Lower leg skin (tissue), 4 donors: Measurements from ENCODE around the gene NR4A2. TPM values are rescaled to one million over a fixed set of nuclear protein-coding genes. Genes with fewer than 3 reads are reported as not detected.

Experiments used
- DNase-seq, 2 donors: peaks; one replicate each; pipeline ENCODE4 v3.0.0-alpha.2; 2019; ENCODE audit warnings: low spot score in 2 of 2
- H3K4me3 ChIP-seq: fragments of 200-600 bp; sonication (generic); 2 replicates; pipeline ENCODE4 v1.5.1; 2017; ENCODE audit warnings: mild to moderate bottlenecking, low read depth; ENCODE audit not compliant: poor library complexity, severe bottlenecking
- POLR2A ChIP-seq, 2 donors: fragments of 450-650 bp; IDR thresholded peaks; one replicate each; pipeline ENCODE4 v1.6.1; 2016 to 2017; ENCODE audit warnings: antibody characterized with exemption in 2 of 2, mild to moderate bottlenecking in 1 of 2, moderate library complexity in 1 of 2
- WGBS, 2 donors: methylation state at CpG; one replicate each; pipeline ENCODE4 v1.1.5; 2018; 5-methylcytosine and 5-hydroxymethylcytosine counted together
- intact Hi-C: fragments of 100-400 bp; cut with DNase I; formaldehyde crosslinking; loops from one replicate; pipeline ENCODE4 v1.15.0; 2023; ENCODE audit warnings: low total_unique reads
- total RNA-seq, 4 donors: library from RNA; depleted of rRNA; stranded (reverse); fragments of >200 nt; gene quantifications; one replicate each; pipeline ENCODE4 v1.1.0, GENCODE V29; 2016
- TF ChIP-seq, protein P1 (sequence below), 3 donors: fragments of 450-650 bp; IDR thresholded peaks; one replicate each; pipeline ENCODE4 v1.5.1; 2016; ENCODE audit warnings: antibody characterized with exemption in 3 of 3, mild to moderate bottlenecking in 3 of 3, moderate library complexity in 2 of 3

The NR4A2 gene
- total RNA-seq, 4 donors from 2014 or later = 1.8 to 11.6 (median 5.2) TPM

DNA sequence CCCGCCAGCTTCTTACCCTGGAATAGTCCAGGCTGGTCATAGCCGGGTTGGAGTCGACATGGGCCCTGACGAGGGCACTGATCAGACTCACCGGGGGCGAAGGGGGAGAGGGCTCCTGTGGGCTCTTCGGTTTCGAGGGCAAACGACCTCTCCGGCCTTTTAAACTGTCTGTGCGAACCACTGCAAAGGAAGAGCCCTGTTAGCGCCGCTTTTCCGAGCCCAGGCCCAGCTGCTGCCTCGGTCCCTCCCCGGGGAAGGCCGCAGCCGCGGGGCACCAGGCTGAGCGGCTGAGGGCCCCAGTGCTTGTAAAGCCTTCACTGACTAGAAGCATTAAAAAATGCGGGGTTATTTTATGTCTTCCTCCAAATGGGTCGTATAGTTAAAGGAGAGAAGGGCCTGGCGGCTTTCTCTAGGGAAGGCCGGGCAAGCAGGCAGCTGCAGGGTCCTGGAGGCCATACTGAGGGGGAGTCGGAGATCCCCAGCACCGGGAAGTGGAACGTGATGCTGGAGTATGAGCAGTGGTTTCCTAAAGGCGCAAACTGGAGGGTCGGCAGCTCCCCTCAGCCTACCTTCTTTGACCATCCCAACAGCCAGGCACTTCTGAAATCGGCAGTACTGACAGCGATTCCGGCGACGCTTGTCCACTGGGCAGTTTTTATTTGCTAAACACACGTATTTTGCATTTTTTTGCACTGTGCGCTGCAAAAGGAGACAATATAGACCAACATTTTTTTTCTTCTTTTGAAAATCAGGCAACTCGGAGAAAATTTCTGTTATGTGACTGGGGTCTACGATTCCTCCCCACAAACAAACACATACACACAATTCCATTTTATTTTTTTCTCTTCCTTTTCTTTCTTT lies 4.5 kb downstream of the NR4A2 start:
- intact Hi-C loops = loop anchor here (10.0 kb wide), 1 partner anchor 267 kb away; no protein-coding TSS in a partner anchor
- WGBS, 2 donors = 88 to 91% methylated on average over 38 of the region's 38 CpGs
- H3K4me3 ChIP-seq = no peak overlapping the region
- no peak for DNase-seq
- TF ChIP-seq, protein P1, sequence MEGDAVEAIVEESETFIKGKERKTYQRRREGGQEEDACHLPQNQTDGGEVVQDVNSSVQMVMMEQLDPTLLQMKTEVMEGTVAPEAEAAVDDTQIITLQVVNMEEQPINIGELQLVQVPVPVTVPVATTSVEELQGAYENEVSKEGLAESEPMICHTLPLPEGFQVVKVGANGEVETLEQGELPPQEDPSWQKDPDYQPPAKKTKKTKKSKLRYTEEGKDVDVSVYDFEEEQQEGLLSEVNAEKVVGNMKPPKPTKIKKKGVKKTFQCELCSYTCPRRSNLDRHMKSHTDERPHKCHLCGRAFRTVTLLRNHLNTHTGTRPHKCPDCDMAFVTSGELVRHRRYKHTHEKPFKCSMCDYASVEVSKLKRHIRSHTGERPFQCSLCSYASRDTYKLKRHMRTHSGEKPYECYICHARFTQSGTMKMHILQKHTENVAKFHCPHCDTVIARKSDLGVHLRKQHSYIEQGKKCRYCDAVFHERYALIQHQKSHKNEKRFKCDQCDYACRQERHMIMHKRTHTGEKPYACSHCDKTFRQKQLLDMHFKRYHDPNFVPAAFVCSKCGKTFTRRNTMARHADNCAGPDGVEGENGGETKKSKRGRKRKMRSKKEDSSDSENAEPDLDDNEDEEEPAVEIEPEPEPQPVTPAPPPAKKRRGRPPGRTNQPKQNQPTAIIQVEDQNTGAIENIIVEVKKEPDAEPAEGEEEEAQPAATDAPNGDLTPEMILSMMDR (IDR thresholded peaks at IDR 0.05) = no peak
- TF ChIP-seq POLR2A (IDR thresholded peaks at IDR 0.05) = no peak

DNA sequence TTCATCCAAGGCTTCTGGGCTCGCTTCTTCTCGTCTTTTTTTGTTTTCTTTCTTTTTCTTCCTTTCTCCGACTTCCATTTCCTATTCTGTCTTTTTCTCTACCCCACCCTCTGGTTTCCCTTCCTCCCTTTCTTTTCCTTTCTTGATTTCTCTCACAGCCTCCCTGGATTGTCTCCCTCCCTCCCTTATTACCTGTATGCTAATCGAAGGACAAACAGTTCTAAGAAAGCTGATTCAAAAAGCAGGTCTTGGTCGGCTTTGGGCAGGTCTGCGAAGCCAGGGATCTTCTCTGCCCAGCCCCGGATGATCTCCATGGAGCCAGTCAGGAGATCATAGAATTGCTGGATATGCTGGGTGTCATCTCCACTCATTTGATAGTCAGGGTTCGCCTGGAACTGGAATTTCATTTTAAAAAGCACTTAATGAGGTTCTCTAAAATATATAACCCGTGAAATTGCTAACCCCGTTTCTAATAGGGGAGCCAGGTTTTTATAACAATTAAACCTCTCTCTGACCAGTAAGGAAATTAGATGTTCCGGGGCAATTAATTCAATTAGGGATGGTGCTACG lies 5.9 kb downstream of the NR4A2 start:
- no peak for DNase-seq
- intact Hi-C loops = loop anchor here (10.0 kb wide), 1 partner anchor 268 kb away; no protein-coding TSS in a partner anchor
- 84 to 89% methylated on average over 12 of the region's 12 CpGs for WGBS, 2 donors
- H3K4me3 ChIP-seq = no peak overlapping the region
- TF ChIP-seq, protein P1 (IDR thresholded peaks at IDR 0.05) = no peak
- TF ChIP-seq POLR2A (IDR thresholded peaks at IDR 0.05) = no peak

DNA sequence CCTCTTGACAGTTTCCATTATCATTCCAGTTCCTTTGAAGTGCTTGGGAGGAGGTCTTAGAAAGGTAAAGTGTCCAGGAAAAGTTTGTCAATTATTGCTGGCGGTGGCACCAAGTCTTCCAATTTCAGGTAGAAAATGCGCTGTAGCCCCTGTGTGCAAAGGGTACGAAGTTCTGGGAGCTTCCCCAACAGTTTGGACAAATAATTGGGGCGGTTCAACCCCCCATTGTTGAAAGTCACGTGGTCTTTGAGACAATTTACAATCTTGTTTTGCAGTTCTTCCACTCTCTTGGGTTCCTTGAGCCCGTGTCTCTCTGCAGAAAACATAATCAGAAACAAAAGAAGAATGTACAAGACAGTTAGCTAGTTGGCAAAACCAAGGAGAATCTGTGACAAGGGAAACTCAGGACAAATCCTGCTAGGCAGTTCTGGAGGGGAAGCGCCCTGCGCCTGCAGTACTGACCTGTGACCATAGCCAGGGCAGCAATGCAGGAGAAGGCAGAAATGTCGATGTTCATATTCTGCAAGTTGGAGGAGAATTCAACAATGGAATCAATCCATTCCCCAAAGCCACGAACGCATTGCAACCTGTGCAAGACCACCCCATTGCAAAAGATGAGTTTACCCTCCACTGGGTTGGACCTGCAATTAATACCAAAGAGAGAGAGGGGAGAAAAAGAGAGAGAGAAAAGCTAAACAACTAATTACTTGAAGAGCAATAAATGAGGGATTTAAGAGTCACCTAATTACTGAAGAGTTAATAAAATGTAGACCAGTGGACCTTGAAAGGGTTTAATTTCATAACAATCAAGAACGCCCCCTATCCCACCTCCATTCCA lies 6.6 kb downstream of the NR4A2 start:
- DNase-seq = no peak
- no peak overlapping the region for H3K4me3 ChIP-seq
- 86 to 91% methylated on average over 12 of the region's 12 CpGs for WGBS, 2 donors
- TF ChIP-seq, protein P1 (IDR thresholded peaks at IDR 0.05) = no peak
- TF ChIP-seq POLR2A (IDR thresholded peaks at IDR 0.05) = no peak
- intact Hi-C loops = loop anchor here (10.0 kb wide), 1 partner anchor 269 kb away; no protein-coding TSS in a partner anchor

DNA sequence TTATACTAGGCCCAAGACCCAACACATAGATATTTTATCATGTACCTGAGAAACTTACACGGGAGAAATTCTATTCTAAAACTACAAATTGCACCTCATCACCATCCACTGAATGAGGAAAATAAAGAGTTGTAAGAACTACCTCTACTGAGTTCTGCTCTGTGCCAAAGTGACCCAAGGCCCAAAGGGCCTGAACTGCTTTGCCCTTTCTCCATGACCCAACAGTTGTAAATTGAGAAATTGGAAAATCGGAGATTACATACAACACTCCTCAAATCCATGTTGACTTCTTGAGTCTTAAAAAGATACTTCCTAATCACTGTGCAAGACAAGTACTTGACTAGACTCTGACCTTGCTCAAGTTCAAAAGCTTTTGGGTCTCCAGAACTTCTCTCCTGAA lies 8.8 kb downstream of the NR4A2 start:
- no peak for TF ChIP-seq POLR2A (IDR thresholded peaks at IDR 0.05)
- TF ChIP-seq, protein P1 (IDR thresholded peaks at IDR 0.05) = no peak
- no peak for DNase-seq
- WGBS, 2 donors = 81 to 90% methylated on average over 2 of the region's 2 CpGs
- H3K4me3 ChIP-seq = no peak overlapping the region
- intact Hi-C loops = loop anchor here (10.0 kb wide), 1 partner anchor 271 kb away; no protein-coding TSS in a partner anchor

DNA sequence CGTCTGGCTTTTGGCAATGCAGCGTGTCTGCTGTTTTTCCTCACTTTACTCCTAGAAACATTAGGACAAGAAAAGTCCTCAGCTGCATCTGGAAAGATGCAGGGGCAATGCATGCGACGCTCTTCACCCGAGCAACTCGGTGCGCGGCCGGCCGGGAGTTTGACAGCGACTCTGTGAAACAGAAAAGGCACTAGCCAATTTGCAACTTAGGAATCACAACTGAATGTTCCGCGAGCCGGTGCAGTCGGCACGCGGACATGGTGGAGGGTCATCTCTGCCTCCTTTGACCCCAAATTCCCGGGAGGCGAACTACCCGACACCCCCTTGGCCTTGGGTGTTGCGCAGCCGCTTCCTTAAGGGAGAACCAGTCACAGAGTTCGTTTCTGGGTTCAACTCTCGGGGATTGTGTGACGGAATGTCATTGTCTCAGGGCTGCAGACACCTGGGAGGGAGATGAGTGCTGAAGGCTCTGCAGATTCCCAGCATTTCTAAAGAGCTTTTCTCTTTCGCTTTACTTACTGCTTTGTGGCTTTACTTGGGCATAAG lies 9.8 kb downstream of the NR4A2 start:
- 39 to 42% methylated on average over 25 of the region's 26 CpGs for WGBS, 2 donors
- no peak for DNase-seq
- TF ChIP-seq, protein P1 (IDR thresholded peaks at IDR 0.05) = no peak
- TF ChIP-seq POLR2A (IDR thresholded peaks at IDR 0.05) = no peak
- no peak overlapping the region for H3K4me3 ChIP-seq
- intact Hi-C loops = loop anchor here (10.0 kb wide), 1 partner anchor 272 kb away; no protein-coding TSS in a partner anchor
